HEK293T (cell line): ENCODE data around the gene TSPAN16.
"Not testable (repeated sequence)": the region's sequence is repeated elsewhere in the genome, so short reads cannot be mapped to it uniquely, and the experiment has no call there.

Experiments used
- ARNT ChIP-seq: fragments of 450-650 bp; IDR thresholded peaks from 2 replicates; pipeline ENCODE4 v1.6.1; 2017; ENCODE audit warnings: mild to moderate bottlenecking
- BHLHE40 ChIP-seq: fragments of 450-650 bp; IDR thresholded peaks from 2 replicates; pipeline ENCODE4 v1.6.1; 2016; ENCODE audit warnings: mild to moderate bottlenecking, moderate library complexity, borderline replicate concordance
- CTBP1 ChIP-seq: fragments of 450-650 bp; IDR thresholded peaks from 2 replicates; pipeline ENCODE4 v1.6.1; 2016; ENCODE audit warnings: borderline replicate concordance
- ELF4 ChIP-seq: fragments of 450-650 bp; IDR thresholded peaks from 2 replicates; pipeline ENCODE4 v1.6.1; 2017; ENCODE audit warnings: antibody characterized with exemption
- FOXK2 ChIP-seq: fragments of 450-650 bp; IDR thresholded peaks from 2 replicates; pipeline ENCODE4 v1.6.1; 2016; ENCODE audit warnings: mild to moderate bottlenecking
- FOXM1 ChIP-seq: fragments of 450-650 bp; IDR thresholded peaks from 2 replicates; pipeline ENCODE4 v1.6.1; 2017; ENCODE audit warnings: mild to moderate bottlenecking, borderline replicate concordance
- NFRKB ChIP-seq: fragments of 450-650 bp; IDR thresholded peaks from 2 replicates; pipeline ENCODE4 v1.6.1; 2016; ENCODE audit warnings: mild to moderate bottlenecking, moderate library complexity
- SP1 ChIP-seq: fragments of 450-650 bp; IDR thresholded peaks from 2 replicates; pipeline ENCODE4 v1.6.1; 2017
- SUZ12 ChIP-seq: fragments of 450-650 bp; IDR thresholded peaks from 2 replicates; pipeline ENCODE4 v1.6.1; 2016; ENCODE audit warnings: mild to moderate bottlenecking

DNA sequence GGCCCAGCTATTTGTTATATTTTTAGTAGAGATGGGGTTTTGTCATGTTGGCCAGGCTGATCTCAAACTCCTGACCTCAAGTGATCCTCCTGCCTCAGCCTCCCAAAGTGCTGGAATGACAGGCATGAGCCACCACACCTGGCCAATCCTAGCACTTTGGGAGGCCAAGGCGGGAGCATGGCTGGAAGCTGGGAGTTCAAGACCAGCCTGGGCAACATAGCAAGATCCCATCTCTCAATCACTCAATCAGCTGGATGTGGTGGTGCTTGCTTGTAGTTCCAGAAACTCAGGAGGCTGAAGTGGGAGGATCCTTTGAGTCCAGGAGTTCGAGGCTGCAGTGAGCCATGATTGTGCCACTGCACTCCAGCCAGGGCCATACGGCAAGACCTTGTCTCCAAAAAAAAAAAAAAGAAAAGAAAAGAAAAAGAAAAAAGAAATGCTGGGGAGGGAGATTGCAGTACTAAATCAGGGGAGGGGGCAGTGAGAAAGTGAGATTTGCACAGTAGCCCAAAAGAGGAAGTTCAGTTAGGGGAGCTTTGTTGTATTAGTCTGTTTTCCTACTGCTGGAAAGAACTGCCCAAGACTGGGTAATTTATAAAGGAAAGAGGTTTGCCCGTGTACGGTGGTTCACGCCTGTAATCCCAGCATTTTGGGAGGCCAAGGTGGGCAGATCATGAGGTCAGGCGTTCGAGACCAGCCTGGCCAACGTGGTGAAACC lies 24.5 kb downstream of the TSPAN16 start:
- TF ChIP-seq ELF4, BHLHE40, NFRKB, ARNT, FOXM1, CTBP1, FOXK2, SP1, SUZ12: not testable (repeated sequence)
